HL-60 (cell line): ENCODE data around the gene ARG1.

Source experiments
- POLR2AphosphoS5 ChIP-seq: IDR thresholded peaks from 2 replicates; pipeline ENCODE4 v1.6.1; 2012; ENCODE audit warnings: low read depth
- TF ChIP-seq, protein P1 (sequence below): IDR thresholded peaks from one replicate; pipeline ENCODE4 v1.5.1; 2011; ENCODE audit warnings: low read length, control low read depth, inconsistent platforms; ENCODE audit not compliant: insufficient read depth

DNA sequence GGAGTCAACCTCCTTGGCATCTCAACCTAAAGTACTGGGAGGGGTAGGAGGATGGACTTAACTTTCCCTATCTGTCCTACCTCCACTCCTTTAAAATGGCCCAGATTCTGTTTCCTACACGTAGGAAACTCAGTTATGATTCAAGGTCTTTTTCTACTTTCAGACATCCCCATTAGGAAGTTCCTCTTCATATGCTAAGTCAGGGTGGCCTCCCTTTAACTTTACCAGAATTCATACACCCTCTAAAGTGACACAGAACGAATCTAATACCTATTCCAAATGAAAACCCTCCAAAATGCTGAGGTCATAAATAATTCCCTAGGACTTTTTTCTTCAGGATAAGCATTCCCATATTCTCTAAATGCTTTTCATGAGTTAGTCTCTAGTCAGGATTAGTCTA, 15.6 kb downstream of the ARG1 start:
- TF ChIP-seq, protein P1, sequence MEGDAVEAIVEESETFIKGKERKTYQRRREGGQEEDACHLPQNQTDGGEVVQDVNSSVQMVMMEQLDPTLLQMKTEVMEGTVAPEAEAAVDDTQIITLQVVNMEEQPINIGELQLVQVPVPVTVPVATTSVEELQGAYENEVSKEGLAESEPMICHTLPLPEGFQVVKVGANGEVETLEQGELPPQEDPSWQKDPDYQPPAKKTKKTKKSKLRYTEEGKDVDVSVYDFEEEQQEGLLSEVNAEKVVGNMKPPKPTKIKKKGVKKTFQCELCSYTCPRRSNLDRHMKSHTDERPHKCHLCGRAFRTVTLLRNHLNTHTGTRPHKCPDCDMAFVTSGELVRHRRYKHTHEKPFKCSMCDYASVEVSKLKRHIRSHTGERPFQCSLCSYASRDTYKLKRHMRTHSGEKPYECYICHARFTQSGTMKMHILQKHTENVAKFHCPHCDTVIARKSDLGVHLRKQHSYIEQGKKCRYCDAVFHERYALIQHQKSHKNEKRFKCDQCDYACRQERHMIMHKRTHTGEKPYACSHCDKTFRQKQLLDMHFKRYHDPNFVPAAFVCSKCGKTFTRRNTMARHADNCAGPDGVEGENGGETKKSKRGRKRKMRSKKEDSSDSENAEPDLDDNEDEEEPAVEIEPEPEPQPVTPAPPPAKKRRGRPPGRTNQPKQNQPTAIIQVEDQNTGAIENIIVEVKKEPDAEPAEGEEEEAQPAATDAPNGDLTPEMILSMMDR, result no peak
- TF ChIP-seq POLR2AphosphoS5, result no peak
